ENCODE data around the gene DVL2. TPM values are rescaled to one million over a fixed set of nuclear protein-coding genes. Genes with fewer than 3 reads are reported as not detected.

Gene DVL2
- total and polyA plus RNA-seq, 2 of the 13 experiments (the other 11 are each of a cell fraction or from before 2014, with no cell fraction given): 5.7 to 38.2 TPM

DNA sequence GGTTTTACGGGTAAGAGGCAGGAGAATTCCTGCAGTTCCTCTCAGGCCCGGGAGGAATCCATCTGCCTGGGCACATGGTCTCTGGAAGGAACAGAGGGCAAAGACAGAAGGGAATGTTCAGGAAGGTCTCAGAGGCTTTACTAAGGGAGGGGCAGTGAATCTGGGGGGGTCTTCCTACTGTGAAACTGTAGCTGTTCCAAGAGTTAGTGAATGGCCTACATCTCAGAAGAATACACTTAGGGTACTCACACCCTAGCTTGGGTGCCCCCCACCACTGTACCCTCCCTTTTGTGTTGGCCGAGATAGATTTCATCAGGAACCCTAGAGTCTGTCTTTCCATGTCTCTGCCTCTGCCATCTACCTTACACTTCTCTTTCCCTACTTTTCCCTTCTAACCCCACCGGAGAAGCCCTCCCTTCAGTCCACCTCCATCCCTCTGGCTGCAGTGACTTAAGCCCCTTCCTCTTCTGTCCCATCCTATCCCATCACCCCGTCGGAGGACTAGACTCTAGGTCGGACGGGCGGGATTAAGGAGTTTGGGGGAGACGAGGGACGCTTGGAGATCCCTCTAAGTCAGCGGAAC lies 15.0 kb downstream of the DVL2 start:
- Histone ChIP-seq H3K9ac (ENCODE audit: insufficient read depth, low read depth, low read length) (peak overlapping the region; percentile 90), H3K4me2 (ENCODE audit: low read depth, low read length) (peak overlapping the region; percentile 99), H3K79me2 (ENCODE audit: insufficient read depth, low read length) (peaks cover 14% of the 10 kb centered on the region), H3K27me3 (ENCODE audit: control insufficient read depth in 1 of 2, insufficient read depth in 2 of 2, low read length in 2 of 2) (peaks cover 0 to 4% of the 10 kb centered on the region in 2 experiments; a peak in 2 of 5 replicates), H3K4me1 (ENCODE audit: insufficient read depth, low read length) (peaks cover 67% of the 10 kb centered on the region), H3K4me3 (replicated peaks in 1 of 3; ENCODE audit: insufficient read depth in 1 of 3, low read depth in 2 of 3, low read length in 3 of 3) (peak overlapping the region; percentile 73 to 93 (median 90)), H3K36me3 (replicated peaks in 1 of 2; ENCODE audit: control insufficient read depth in 1 of 2, insufficient read depth in 2 of 2, low read length in 2 of 2) (peaks cover 5 to 34% of the 10 kb centered on the region in 2 experiments; a peak in 4 of 5 replicates), H2AFZ (ENCODE audit: low read length) (peak overlapping the region; percentile 68), H3K9me3 (ENCODE audit: low read length) (no peaks in the 10 kb centered on the region), H4K20me1 (ENCODE audit: insufficient read depth, low read length) (peaks cover 10% of the 10 kb centered on the region; the same call in 1 of the 2 replicates), H3K27ac (ENCODE audit: extremely low read length, insufficient read depth, low read length) (peak overlapping the region; percentile 96)
- in situ Hi-C loops (cut with HindIII; ENCODE audit: extremely low pct_ligation_motif_present, low pct_unique_long_range_greater_than_20kb): loop anchor here (5.0 kb wide), 1 partner anchor 42 kb away; the partner anchor contains the start of gene ASGR1
- intact Hi-C loops (cut with micrococcal nuclease; ENCODE audit: unreplicated experiment): no loop called here
- ATAC-seq: no peak; the same call in 1 of the 3 replicates
- WGBS (ENCODE audit: low lambda C conversion rate): 1% methylated on average over 11 of the region's 12 CpGs
- ChIA-PET CTCF (ENCODE audit: low intra/inter-chr PET ratio, low total read pairs) (no interaction called here), POLR2A (interaction anchor here (0.6 to 6.8 kb wide), 23 partner anchors 10 to 183 kb away, joined by 3 to 140 read pairs (median 7); partner anchors contain the start of genes ASGR1, ASGR2, CTDNEP1 and DVL2)
- FAIRE-seq: no peak
- BruUV-seq (replicated peaks): no TSS peak
- DNase-seq (ENCODE audit: low spot score): no peak
- TF ChIP-seq, protein P1, sequence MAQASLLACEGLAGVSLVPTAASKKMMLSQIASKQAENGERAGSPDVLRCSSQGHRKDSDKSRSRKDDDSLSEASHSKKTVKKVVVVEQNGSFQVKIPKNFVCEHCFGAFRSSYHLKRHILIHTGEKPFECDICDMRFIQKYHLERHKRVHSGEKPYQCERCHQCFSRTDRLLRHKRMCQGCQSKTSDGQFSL (CRISPR knock-in tag; IDR thresholded peaks at IDR 0.05): 0 out of 2 replicates have a peak, but pooled peaks have one; percentile 43
- TF ChIP-seq MAF1 (CRISPR knock-in tag; IDR thresholded peaks at IDR 0.05; ENCODE audit: borderline replicate concordance) (no peak), RERE (CRISPR knock-in tag; IDR thresholded peaks at IDR 0.05; ENCODE audit: low read depth) (no peak), ZNF557 (CRISPR knock-in tag; IDR thresholded peaks at IDR 0.05) (0 out of 2 replicates have a peak, but pooled peaks have one; percentile 32), KDM5A (IDR thresholded peaks at IDR 0.05; ENCODE audit: borderline replicate concordance, low read length) (peak; percentile 18; the same call in 1 of the 2 replicates), HNRNPLL (IDR thresholded peaks at IDR 0.05; ENCODE audit: low read depth, low read length, poor library complexity, severe bottlenecking) (no peak), ZNF17 (CRISPR knock-in tag; IDR thresholded peaks at IDR 0.05) (no peak), SNAPC5 (CRISPR knock-in tag; IDR thresholded peaks at IDR 0.05; ENCODE audit: borderline replicate concordance) (no peak), ZNF232 (CRISPR knock-in tag; IDR thresholded peaks at IDR 0.05; ENCODE audit: borderline replicate concordance) (0 out of 2 replicates have a peak, but pooled peaks have one; percentile 60), TEAD2 (CRISPR knock-in tag; IDR thresholded peaks at IDR 0.05) (no peak), TSC22D2 (CRISPR knock-in tag; IDR thresholded peaks at IDR 0.05; ENCODE audit: borderline replicate concordance) (no peak), ZFP82 (CRISPR knock-in tag; IDR thresholded peaks at IDR 0.05; ENCODE audit: borderline replicate concordance) (0 out of 2 replicates have a peak, but pooled peaks have one; percentile 49), ATF3 (CRISPR knock-in tag; IDR thresholded peaks at IDR 0.05) (no peak), ZFP90 (CRISPR knock-in tag; IDR thresholded peaks at IDR 0.05; ENCODE audit: borderline replicate concordance) (0 out of 2 replicates have a peak, but pooled peaks have one; percentile 63)

All from HepG2 (cell line).